GM23338 (cell line): ENCODE measurements around the gene SLC6A13. TPM values are rescaled to one million over a fixed set of nuclear protein-coding genes. Genes with fewer than 3 reads are reported as not detected.

Source experiments
- ATAC-seq: fragments of 200-7000 bp; cut with Tn5 transposase; 3 replicates; pipeline ENCODE4 v1.9.1; 2020
- DNase-seq: peaks from one replicate; pipeline ENCODE4 v3.0.0-alpha.2; 2015; ENCODE audit warnings: low spot score
- H2AFZ ChIP-seq: fragments of 200-600 bp; sonication (generic); 2 replicates; pipeline ENCODE4 v1.8.0; 2016; ENCODE audit warnings: antibody characterized with exemption, mild to moderate bottlenecking, moderate library complexity
- H3F3A ChIP-seq: fragments of 200-600 bp; sonication (generic); replicated peaks from 2 replicates; pipeline ENCODE4 v1.8.0; 2017; ENCODE audit warnings: antibody characterized with exemption, mixed run types, low read depth
- H3K27ac ChIP-seq: fragments of 200-600 bp; sonication (generic); 2 replicates; pipeline ENCODE4 v1.6.1; 2016; ENCODE audit warnings: low read depth
- H3K27me3 ChIP-seq: fragments of 200-600 bp; sonication (generic); 2 replicates; pipeline ENCODE4 v1.8.0; 2016; ENCODE audit warnings: mild to moderate bottlenecking, mixed run types, moderate library complexity; ENCODE audit not compliant: insufficient read depth
- H3K36me3 ChIP-seq: fragments of 200-600 bp; sonication (generic); 2 replicates; pipeline ENCODE4 v1.8.0; 2016; ENCODE audit warnings: mild to moderate bottlenecking; ENCODE audit not compliant: insufficient read depth
- H3K4me1 ChIP-seq: fragments of 200-600 bp; sonication (generic); 2 replicates; pipeline ENCODE4 v1.8.0; 2016; ENCODE audit warnings: mild to moderate bottlenecking, moderate library complexity; ENCODE audit not compliant: insufficient read depth
- H3K4me2 ChIP-seq: fragments of 200-600 bp; sonication (generic); 2 replicates; pipeline ENCODE4 v1.7.1; 2017; ENCODE audit warnings: mixed run types
- H3K4me3 ChIP-seq: fragments of 200-600 bp; sonication (generic); 2 replicates; pipeline ENCODE4 v1.6.1; 2016; ENCODE audit warnings: mixed run types
- H3K79me2 ChIP-seq: fragments of 200-600 bp; sonication (generic); replicated peaks from 2 replicates; pipeline ENCODE4 v1.8.0; 2017; ENCODE audit warnings: mild to moderate bottlenecking; ENCODE audit not compliant: insufficient read depth
- H3K9me2 ChIP-seq: fragments of 200-600 bp; sonication (generic); 2 replicates; pipeline ENCODE4 v1.8.0; 2017; ENCODE audit not compliant: insufficient read depth
- H4K20me1 ChIP-seq: fragments of 200-600 bp; sonication (generic); replicated peaks from 2 replicates; pipeline ENCODE4 v1.8.0; 2017; ENCODE audit warnings: mild to moderate bottlenecking; ENCODE audit not compliant: insufficient read depth
- H3K27ac Mint-ChIP-seq: 2 replicates; pipeline ENCODE4 v1.8.0; 2020; ENCODE audit warnings: inconsistent platforms, mild to moderate bottlenecking, moderate library complexity, mixed read lengths
- H3K27me3 Mint-ChIP-seq: 3 replicates; pipeline ENCODE4 v1.8.0; 2022; ENCODE audit warnings: low read depth, mild to moderate bottlenecking, moderate library complexity, mixed read lengths, inconsistent platforms; ENCODE audit not compliant: insufficient read depth, poor library complexity
- H3K36me3 Mint-ChIP-seq: 3 replicates; pipeline ENCODE4 v1.8.0; 2021; ENCODE audit warnings: low read depth, mild to moderate bottlenecking, inconsistent platforms, moderate library complexity, mixed read lengths
- H3K4me1 Mint-ChIP-seq: 3 replicates; pipeline ENCODE4 v1.8.0; 2020; ENCODE audit warnings: mild to moderate bottlenecking, inconsistent platforms, mixed read lengths
- H3K4me3 Mint-ChIP-seq: 3 replicates; pipeline ENCODE4 v1.8.0; 2021; ENCODE audit warnings: moderate library complexity, mild to moderate bottlenecking, inconsistent platforms, mixed read lengths
- H3K9me3 Mint-ChIP-seq: 3 replicates; pipeline ENCODE4 v1.8.0; 2020; ENCODE audit warnings: moderate library complexity, mild to moderate bottlenecking, inconsistent platforms, mixed read lengths
- CREB1 ChIP-seq: fragments of 250-450 bp; sonication (Bioruptor Pico); IDR thresholded peaks from 2 replicates; pipeline ENCODE4 v1.5.0; 2020; ENCODE audit warnings: low read depth, mild to moderate bottlenecking, moderate library complexity
- CTCF ChIP-seq, 2 experiments: fragments of 200-600 bp in 1 of 2; sonication (generic) in 1 of 2; conservative IDR thresholded peaks; 2 replicates each; pipeline versions ENCODE4 v1.5.1 to v1.6.1; 2016 to 2017; ENCODE audit warnings: antibody characterized with exemption in 2 of 2, low read depth in 2 of 2, mild to moderate bottlenecking in 2 of 2, moderate library complexity in 1 of 2
- ETS1 ChIP-seq: IDR thresholded peaks from 2 replicates; pipeline ENCODE4 v1.6.1; 2016; ENCODE audit warnings: antibody characterized with exemption
- EZH2 ChIP-seq: fragments of 200-600 bp; sonication (generic); IDR thresholded peaks from one replicate; pipeline ENCODE4 v1.8.0; 2017; ENCODE audit warnings: antibody characterized with exemption, mild to moderate bottlenecking, low read depth; ENCODE audit not compliant: unreplicated experiment
- EZH2phosphoT487 ChIP-seq: fragments of 200-600 bp; sonication (generic); IDR thresholded peaks from one replicate; pipeline ENCODE4 v1.8.1; 2018; ENCODE audit warnings: antibody characterized with exemption; ENCODE audit not compliant: unreplicated experiment
- JUNB ChIP-seq: IDR thresholded peaks from one replicate; pipeline ENCODE4 v1.6.1; 2016; ENCODE audit warnings: antibody characterized with exemption; ENCODE audit not compliant: unreplicated experiment
- NANOG ChIP-seq: IDR thresholded peaks from 2 replicates; pipeline ENCODE4 v1.6.1; 2016; ENCODE audit warnings: antibody characterized with exemption, borderline replicate concordance
- POLR2AphosphoS5 ChIP-seq: IDR thresholded peaks from 2 replicates; pipeline ENCODE4 v1.6.1; 2016; ENCODE audit warnings: antibody characterized with exemption, low read depth
- REST ChIP-seq: IDR thresholded peaks from one replicate; pipeline ENCODE4 v1.6.1; 2018; ENCODE audit warnings: antibody characterized with exemption; ENCODE audit not compliant: unreplicated experiment
- STAT1 ChIP-seq: IDR thresholded peaks from one replicate; pipeline ENCODE4 v1.6.1; 2016; ENCODE audit warnings: antibody characterized with exemption; ENCODE audit not compliant: unreplicated experiment
- ZNF114 ChIP-seq: fragments of 250-450 bp; sonication (Bioruptor Pico); IDR thresholded peaks from 2 replicates; pipeline ENCODE4 v1.5.0; 2020; ENCODE audit warnings: mild to moderate bottlenecking, moderate library complexity
- ZNF331 ChIP-seq: fragments of 250-450 bp; sonication (Bioruptor Pico); IDR thresholded peaks from 2 replicates; pipeline ENCODE4 v1.5.0; 2020; ENCODE audit warnings: low read depth, mild to moderate bottlenecking, moderate library complexity
- polyA plus RNA-seq: library from polyadenylated mRNA; unstranded; fragments of >200 nt; fragmentation: Nextera tagmentation; extraction: Ambion mirVana; gene quantifications from 2 replicates; pipeline ENCODE4 v1.2.1, GENCODE V29; 2016
- total RNA-seq: library from RNA; depleted of rRNA; stranded (reverse); fragments of >200 nt; shearing (Covaris generic); gene quantifications from 2 replicates; pipeline ENCODE4 v1.2.3, GENCODE V29; 2014

Gene SLC6A13
- total and polyA plus RNA-seq, 2 experiments from 2014 or later = not detected

GRCh38 chr12:291153-291723 lies 28.6 kb upstream of the SLC6A13 start (continued):
- TF ChIP-seq ZNF114 (CRISPR knock-in tag) (no peak), CREB1 (CRISPR knock-in tag) (no peak), REST (no peak), ZNF331 (CRISPR knock-in tag) (no peak), POLR2AphosphoS5 (no peak), JUNB (no peak), STAT1 (no peak), CTCF (conservative IDR thresholded peaks at IDR 0.05; ENCODE audit: low read depth in 2 of 2) (no peak), EZH2 (no peak), ETS1 (no peak), NANOG (no peak)

GRCh38 chr12:288687-289086 lies 26.1 kb upstream of the SLC6A13 start:
- Histone ChIP-seq H4K20me1 (no peaks in the 10 kb centered on the region), H3K9me2 (no peaks in the 10 kb centered on the region), H3K4me2 (no peak overlapping the region), H3K4me1 (no peaks in the 10 kb centered on the region), H3K27me3 (no peaks in the 10 kb centered on the region), H3K79me2 (no peaks in the 10 kb centered on the region), H3K36me3 (peaks cover 21% of the 10 kb centered on the region; the same call in 1 of the 2 replicates), H3K4me3 (no peak overlapping the region), H3F3A (no peaks in the 10 kb centered on the region), H2AFZ (no peak overlapping the region), H3K27ac (no peak overlapping the region)
- Mint-ChIP-seq H3K27ac (no peak overlapping the region), H3K27me3 (no peaks in the 10 kb centered on the region), H3K9me3 (no peaks in the 10 kb centered on the region), H3K4me3 (no peak overlapping the region), H3K36me3 (peaks cover 25% of the 10 kb centered on the region), H3K4me1 (no peaks in the 10 kb centered on the region)
- no peak for DNase-seq
- no peak for ATAC-seq
- TF ChIP-seq ZNF331 (CRISPR knock-in tag) = no peak
- TF ChIP-seq EZH2phosphoT487 = no peak
- TF ChIP-seq JUNB = no peak
- TF ChIP-seq POLR2AphosphoS5 = no peak
- TF ChIP-seq ETS1 = no peak
- TF ChIP-seq REST = no peak
- TF ChIP-seq STAT1 = no peak
- TF ChIP-seq CREB1 (CRISPR knock-in tag) = no peak
